ENCODE results near the gene ARHGAP21.

GRCh38 chr10:24685958-24686540, 37.6 kb downstream of the ARHGAP21 start:
- TF ChIP-seq CTCF (conservative IDR thresholded peaks at IDR 0.05; ENCODE audit: low read depth, low read length) (no peak), EZH2 (IDR thresholded peaks at IDR 0.05; ENCODE audit: low read length, unreplicated experiment) (no peak)
